Measurements from ENCODE around the gene PGGHG.
A peak's percentile ranks its signal among the peaks of the same experiment; 100 is the strongest.
"Not testable (repeated sequence)": the region's sequence is repeated elsewhere in the genome, so short reads cannot be mapped to it uniquely, and the experiment has no call there.

PGGHG gene

DNA sequence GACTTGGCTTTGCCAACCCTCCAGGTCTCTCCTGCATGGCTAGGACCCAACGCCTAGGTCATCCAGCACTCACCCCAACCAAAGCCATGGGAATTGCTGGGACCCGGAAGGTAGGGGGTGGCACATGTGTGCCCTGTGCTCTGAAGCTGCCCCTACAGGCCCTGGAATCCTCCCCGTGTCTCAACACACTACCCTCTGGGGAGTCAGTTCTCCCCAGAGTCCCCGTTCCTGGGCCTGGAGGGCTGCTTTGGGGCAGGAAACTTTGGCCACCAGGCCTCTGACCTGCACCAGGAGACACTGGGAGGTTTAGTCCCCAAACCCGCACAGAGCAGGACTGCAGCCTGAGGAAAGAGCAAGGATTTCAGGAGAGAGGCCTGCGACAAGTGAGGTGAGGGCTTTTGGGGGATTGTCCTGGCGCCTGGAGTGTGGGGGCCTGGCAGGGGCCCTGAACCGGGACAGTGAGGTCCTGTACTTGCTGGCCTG, 24.4 kb downstream of the PGGHG start:
- peak overlapping the region; percentile 87 for H3K4me3 ChIP-seq (ENCODE audit: low read depth, low read length)
- H3K4me1 ChIP-seq (ENCODE audit: control insufficient read depth, insufficient read depth, low read length): peaks cover 48% of the 10 kb centered on the region

GRCh38 chr11:313787-314553, 25.0 kb downstream of the PGGHG start, which contains the start of gene IFITM1:
TSS of gene IFITM1 (plus strand) at chr11:314040. CDS start at chr11:314171, 131 bp downstream.
- Histone ChIP-seq H3K36me3 (ENCODE audit: control insufficient read depth, insufficient read depth, low read length) (peaks cover 12% of the 10 kb centered on the region), H3K27ac (ENCODE audit: low read depth, low read length) (peak within 1 kb of the TSS; percentile 84; the same call in 1 of the 2 replicates), H3K4me3 (ENCODE audit: low read depth, low read length) (peak within 1 kb of the TSS; percentile 87), H3K27me3 (ENCODE audit: control insufficient read depth, insufficient read depth, low read length) (peaks cover 29% of the 10 kb centered on the region; the same call in 1 of the 2 replicates), H3K9me3 (ENCODE audit: control insufficient read depth, insufficient read depth, low read depth, low read length) (no peaks in the 10 kb centered on the region), H3K9ac (ENCODE audit: low read length) (peak within 1 kb of the TSS; percentile 96), H3K4me1 (ENCODE audit: control insufficient read depth, insufficient read depth, low read length) (peaks cover 46% of the 10 kb centered on the region)

More for the DNA sequence above, 24.4 kb downstream of the PGGHG start:
- Histone ChIP-seq H3K27ac (ENCODE audit: low read depth, low read length) (peak overlapping the region; percentile 84; the same call in 1 of the 2 replicates), H3K9me3 (ENCODE audit: control insufficient read depth, insufficient read depth, low read depth, low read length) (no peaks in the 10 kb centered on the region), H3K9ac (ENCODE audit: low read length) (peak overlapping the region; percentile 96), H3K36me3 (ENCODE audit: control insufficient read depth, insufficient read depth, low read length) (peaks cover 12% of the 10 kb centered on the region), H3K27me3 (ENCODE audit: control insufficient read depth, insufficient read depth, low read length) (peaks cover 29% of the 10 kb centered on the region; the same call in 1 of the 2 replicates)

DNA sequence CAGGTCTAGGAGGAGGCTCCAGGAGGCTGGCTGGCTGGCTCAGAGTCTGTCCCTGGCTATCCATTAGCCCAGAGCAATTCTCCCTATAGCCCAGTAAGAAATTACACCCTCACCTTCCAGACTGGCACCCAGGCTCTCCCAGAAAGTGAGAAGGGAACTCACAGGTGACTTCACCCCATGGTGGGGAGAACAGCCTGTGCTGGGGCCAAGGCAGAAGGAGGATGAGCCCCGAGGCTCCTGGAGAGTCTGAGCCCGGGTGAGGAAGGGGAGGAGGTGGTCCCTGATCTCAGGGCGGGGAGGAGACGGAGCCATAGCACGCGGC, 25.6 kb downstream of the PGGHG start:
- H3K4me1 ChIP-seq (ENCODE audit: control insufficient read depth, insufficient read depth, low read length): peaks cover 41% of the 10 kb centered on the region
- peak overlapping the region; percentile 44; the same call in 1 of the 2 replicates for H3K27ac ChIP-seq (ENCODE audit: low read depth, low read length)
- not testable (repeated sequence) for H3K9me3 ChIP-seq (ENCODE audit: control insufficient read depth, insufficient read depth, low read depth, low read length)
- H3K27me3 ChIP-seq (ENCODE audit: control insufficient read depth, insufficient read depth, low read length): peaks cover 29% of the 10 kb centered on the region; the same call in 1 of the 2 replicates
- H3K9ac ChIP-seq (ENCODE audit: low read length): peak overlapping the region; percentile 96
- peaks cover 12% of the 10 kb centered on the region for H3K36me3 ChIP-seq (ENCODE audit: control insufficient read depth, insufficient read depth, low read length)
- H3K4me3 ChIP-seq (ENCODE audit: low read depth, low read length): peak overlapping the region; percentile 87

DNA sequence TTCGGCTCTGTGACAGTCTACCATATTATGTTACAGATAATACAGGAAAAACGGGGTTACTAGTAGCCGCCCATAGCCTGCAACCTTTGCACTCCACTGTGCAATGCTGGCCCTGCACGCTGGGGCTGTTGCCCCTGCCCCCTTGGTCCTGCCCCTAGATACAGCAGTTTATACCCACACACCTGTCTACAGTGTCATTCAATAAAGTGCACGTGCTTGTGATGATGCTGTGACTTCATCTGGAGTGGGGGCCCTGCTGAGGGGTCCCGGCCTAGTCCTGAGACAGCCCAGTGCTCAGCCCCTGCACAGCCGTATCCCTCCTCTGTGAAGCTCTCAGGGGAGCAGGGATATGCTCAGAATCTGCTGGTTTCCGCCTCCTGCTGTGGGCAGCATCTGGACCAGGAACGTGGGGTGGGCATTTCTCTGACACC, 26.1 kb downstream of the PGGHG start:
- Histone ChIP-seq H3K9me3 (ENCODE audit: control insufficient read depth, insufficient read depth, low read depth, low read length) (no peaks in the 10 kb centered on the region), H3K9ac (ENCODE audit: low read length) (peak overlapping the region; percentile 96), H3K4me3 (ENCODE audit: low read depth, low read length) (peak overlapping the region; percentile 87), H3K27ac (ENCODE audit: low read depth, low read length) (peak overlapping the region; percentile 75; the same call in 1 of the 2 replicates), H3K27me3 (ENCODE audit: control insufficient read depth, insufficient read depth, low read length) (peaks cover 29% of the 10 kb centered on the region; the same call in 1 of the 2 replicates), H3K4me1 (ENCODE audit: control insufficient read depth, insufficient read depth, low read length) (peaks cover 35% of the 10 kb centered on the region), H3K36me3 (ENCODE audit: control insufficient read depth, insufficient read depth, low read length) (peaks cover 12% of the 10 kb centered on the region)

DNA sequence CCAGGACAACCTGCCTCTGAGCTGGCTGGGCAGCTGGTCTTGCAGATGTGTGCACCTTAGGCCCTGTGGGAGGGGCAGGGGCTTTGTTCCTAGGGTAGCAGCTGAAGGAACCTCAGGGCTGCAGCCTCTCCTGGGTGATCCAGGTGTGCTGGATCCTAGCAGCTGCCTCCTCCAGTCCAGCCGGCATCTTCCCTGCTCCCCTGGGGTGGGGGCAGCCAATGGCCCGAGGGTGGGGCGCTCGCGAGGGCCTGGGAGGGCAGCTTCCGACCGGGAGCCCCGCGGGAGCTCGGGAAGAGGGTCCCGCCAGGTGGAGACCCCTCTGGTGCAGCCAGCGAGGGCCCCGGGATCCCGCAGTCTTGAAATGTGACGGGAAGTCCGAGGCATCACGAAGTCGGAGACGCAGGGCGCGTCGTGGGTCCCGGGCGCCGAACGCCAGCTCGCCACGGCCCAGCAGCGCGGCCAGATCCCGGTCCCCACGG, 26.6 kb downstream of the PGGHG start:
- H3K9ac ChIP-seq (ENCODE audit: low read length): peak overlapping the region; percentile 96
- H3K27me3 ChIP-seq (ENCODE audit: control insufficient read depth, insufficient read depth, low read length): peaks cover 29% of the 10 kb centered on the region; the same call in 1 of the 2 replicates
- H3K9me3 ChIP-seq (ENCODE audit: control insufficient read depth, insufficient read depth, low read depth, low read length): no peaks in the 10 kb centered on the region
- peaks cover 12% of the 10 kb centered on the region for H3K36me3 ChIP-seq (ENCODE audit: control insufficient read depth, insufficient read depth, low read length)
- peak overlapping the region; percentile 75; the same call in 1 of the 2 replicates for H3K27ac ChIP-seq (ENCODE audit: low read depth, low read length)
- H3K4me3 ChIP-seq (ENCODE audit: low read depth, low read length): peak overlapping the region; percentile 87
- H3K4me1 ChIP-seq (ENCODE audit: control insufficient read depth, insufficient read depth, low read length): peaks cover 35% of the 10 kb centered on the region

GRCh38 chr11:316031-316701, 27.2 kb downstream of the PGGHG start:
- H3K9me3 ChIP-seq (ENCODE audit: control insufficient read depth, insufficient read depth, low read depth, low read length): no peaks in the 10 kb centered on the region
- H3K4me3 ChIP-seq (ENCODE audit: low read depth, low read length): peak overlapping the region; percentile 87
- H3K36me3 ChIP-seq (ENCODE audit: control insufficient read depth, insufficient read depth, low read length): peaks cover 12% of the 10 kb centered on the region
- H3K27ac ChIP-seq (ENCODE audit: low read depth, low read length): peak overlapping the region; percentile 75
- H3K27me3 ChIP-seq (ENCODE audit: control insufficient read depth, insufficient read depth, low read length): peaks cover 29% of the 10 kb centered on the region; the same call in 1 of the 2 replicates
- H3K9ac ChIP-seq (ENCODE audit: low read length): peak overlapping the region; percentile 96
- H3K4me1 ChIP-seq (ENCODE audit: control insufficient read depth, insufficient read depth, low read length): peaks cover 38% of the 10 kb centered on the region

DNA sequence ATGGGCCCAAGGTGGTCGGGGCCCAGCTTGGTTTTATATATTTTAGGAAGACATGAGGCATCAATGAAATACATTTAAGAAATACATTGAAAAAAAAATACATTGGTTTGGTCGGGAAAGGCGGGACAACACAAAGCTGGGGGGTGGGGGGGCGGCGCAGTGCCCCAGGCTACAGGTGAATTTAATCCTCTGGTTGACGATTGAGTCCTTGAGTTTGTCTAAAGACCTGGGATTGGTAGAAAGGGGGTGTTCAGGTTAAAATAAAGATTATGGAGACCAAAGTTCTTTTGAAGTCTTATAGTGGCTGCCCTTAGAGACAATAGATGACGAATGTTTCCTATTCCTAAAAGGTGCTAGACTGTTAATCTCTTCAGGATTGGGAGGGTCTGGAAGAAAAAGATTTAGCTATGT, 28.0 kb downstream of the PGGHG start:
- H3K27ac ChIP-seq (ENCODE audit: low read depth, low read length): peak overlapping the region; percentile 75
- no peaks in the 10 kb centered on the region for H3K9me3 ChIP-seq (ENCODE audit: control insufficient read depth, insufficient read depth, low read depth, low read length)
- H3K4me1 ChIP-seq (ENCODE audit: control insufficient read depth, insufficient read depth, low read length): peaks cover 34% of the 10 kb centered on the region
- H3K4me3 ChIP-seq (ENCODE audit: low read depth, low read length): peak overlapping the region; percentile 87
- H3K9ac ChIP-seq (ENCODE audit: low read length): peak overlapping the region; percentile 96
- peaks cover 12% of the 10 kb centered on the region for H3K36me3 ChIP-seq (ENCODE audit: control insufficient read depth, insufficient read depth, low read length)
- peaks cover 29% of the 10 kb centered on the region; the same call in 1 of the 2 replicates for H3K27me3 ChIP-seq (ENCODE audit: control insufficient read depth, insufficient read depth, low read length)

GRCh38 chr11:317668-318404, 28.9 kb downstream of the PGGHG start:
- H3K27ac ChIP-seq (ENCODE audit: low read depth, low read length): peak overlapping the region; percentile 75; the same call in 1 of the 2 replicates
- peak overlapping the region; percentile 96 for H3K9ac ChIP-seq (ENCODE audit: low read length)
- H3K4me3 ChIP-seq (ENCODE audit: low read depth, low read length): peak overlapping the region; percentile 87

DNA sequence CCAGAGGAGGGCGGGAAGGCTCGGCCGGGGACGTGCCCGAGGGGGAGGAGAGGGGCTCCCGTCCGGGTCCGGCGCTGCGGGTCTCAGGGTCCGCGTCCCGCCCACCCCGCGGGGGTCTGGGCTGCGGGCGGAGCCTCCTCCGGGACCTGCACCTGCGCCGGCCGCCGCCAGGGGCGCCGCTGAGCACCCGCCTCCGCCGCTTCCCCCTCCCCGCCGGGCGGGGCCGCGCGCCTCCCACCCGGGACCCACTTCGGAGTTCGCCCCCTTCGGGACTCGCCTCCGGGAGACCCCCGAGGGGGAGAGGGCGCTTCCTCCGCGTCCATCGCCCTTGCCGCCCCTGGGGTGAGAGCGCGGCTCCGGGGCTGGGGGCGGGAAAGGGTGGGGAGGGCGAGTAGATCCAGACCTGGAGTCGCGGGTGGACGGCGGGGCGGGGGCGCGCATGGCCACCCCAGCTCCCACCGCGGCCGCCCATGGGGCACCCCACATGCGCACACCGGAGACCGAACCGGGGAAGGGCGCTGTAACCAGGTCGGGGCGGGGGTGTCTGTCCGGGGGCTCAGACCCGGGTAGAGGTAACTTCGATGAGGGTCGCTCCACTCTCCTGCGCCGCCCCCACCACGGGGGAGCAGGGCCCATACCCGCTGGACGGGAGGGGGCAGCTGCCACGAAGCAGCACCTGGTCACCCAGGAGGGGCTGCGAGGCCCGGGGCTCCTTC, 29.6 kb downstream of the PGGHG start:
- H3K9me3 ChIP-seq (ENCODE audit: control insufficient read depth, insufficient read depth, low read depth, low read length): not testable (repeated sequence)

More at GRCh38 chr11:317668-318404, 28.9 kb downstream of the PGGHG start:
- peaks cover 29% of the 10 kb centered on the region; the same call in 1 of the 2 replicates for H3K27me3 ChIP-seq (ENCODE audit: control insufficient read depth, insufficient read depth, low read length)
- H3K36me3 ChIP-seq (ENCODE audit: control insufficient read depth, insufficient read depth, low read length): peaks cover 12% of the 10 kb centered on the region
- not testable (repeated sequence) for H3K9me3 ChIP-seq (ENCODE audit: control insufficient read depth, insufficient read depth, low read depth, low read length)
- peaks cover 26% of the 10 kb centered on the region for H3K4me1 ChIP-seq (ENCODE audit: control insufficient read depth, insufficient read depth, low read length)

More for the DNA sequence above, 29.6 kb downstream of the PGGHG start:
- Histone ChIP-seq H3K36me3 (ENCODE audit: control insufficient read depth, insufficient read depth, low read length) (peaks cover 12% of the 10 kb centered on the region), H3K27me3 (ENCODE audit: control insufficient read depth, insufficient read depth, low read length) (peaks cover 29% of the 10 kb centered on the region; the same call in 1 of the 2 replicates), H3K4me3 (ENCODE audit: low read depth, low read length) (peak overlapping the region; percentile 87), H3K9ac (ENCODE audit: low read length) (peak overlapping the region; percentile 87), H3K4me1 (ENCODE audit: control insufficient read depth, insufficient read depth, low read length) (peaks cover 18% of the 10 kb centered on the region)
- H3K27ac ChIP-seq (ENCODE audit: low read depth, low read length): not testable (repeated sequence)

Data from HUES6 (cell line).